ENCODE data around the gene GAS1. TPM values are rescaled to one million over a fixed set of nuclear protein-coding genes. Genes with fewer than 3 reads are reported as not detected.
A peak's percentile ranks its signal among the peaks of the same experiment; 100 is the strongest.

Gene GAS1
- polyA plus RNA-seq, 1 donor (not counting 4 experiments of a cell fraction or from before 2014, with no cell fraction given), result 0.75 TPM

DNA sequence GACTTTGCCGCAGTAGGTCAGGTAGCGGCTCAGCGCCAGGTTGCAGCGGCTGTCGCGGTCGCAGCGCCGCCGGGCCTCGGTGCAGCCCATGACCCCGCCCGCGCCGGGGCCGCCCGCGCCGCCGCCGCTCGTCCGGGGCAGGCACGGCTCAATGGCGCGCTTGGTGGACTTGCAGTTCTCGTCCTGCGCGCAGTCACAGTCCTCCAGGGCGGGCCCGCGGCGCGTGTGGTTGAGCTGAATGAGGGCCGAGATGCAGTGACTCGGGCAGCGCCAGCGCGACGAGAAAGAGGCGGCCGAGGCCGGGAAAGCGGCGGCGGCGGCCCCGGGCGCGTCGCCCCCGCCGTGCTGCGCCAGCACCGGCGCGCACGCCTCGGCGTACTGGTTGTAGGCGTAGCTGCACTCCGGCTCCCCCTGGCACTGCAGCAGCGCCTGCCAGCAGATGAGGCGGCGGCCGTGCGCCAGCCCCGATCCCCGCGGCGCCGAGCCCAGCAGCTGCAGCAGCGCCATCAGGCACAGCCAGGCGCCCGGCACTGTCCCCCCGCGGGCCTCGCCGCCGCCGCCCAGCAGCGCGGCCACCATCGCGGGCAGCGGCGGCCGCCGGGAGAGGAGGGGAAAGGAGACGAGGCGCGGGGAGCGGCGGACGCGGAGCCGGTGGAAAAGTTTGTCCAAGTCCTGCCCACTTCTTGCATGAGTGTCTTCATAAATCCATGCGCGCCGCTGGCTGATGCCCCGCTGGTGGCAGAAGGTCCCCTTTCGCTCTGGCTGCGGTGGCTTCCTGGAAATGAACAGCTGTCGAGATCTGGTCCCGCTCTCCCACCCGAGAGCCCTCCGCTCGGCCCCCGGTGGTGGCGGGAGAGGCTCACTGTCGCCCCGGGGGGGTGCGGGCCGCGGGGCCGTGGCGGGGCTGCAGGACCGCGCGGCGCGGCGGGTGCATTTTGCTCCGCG is 833 bp downstream of the GAS1 start:
- TF ChIP-seq EZH2 (IDR thresholded peaks at IDR 0.05; ENCODE audit: low read length), result no peak
- TF ChIP-seq, protein P1, sequence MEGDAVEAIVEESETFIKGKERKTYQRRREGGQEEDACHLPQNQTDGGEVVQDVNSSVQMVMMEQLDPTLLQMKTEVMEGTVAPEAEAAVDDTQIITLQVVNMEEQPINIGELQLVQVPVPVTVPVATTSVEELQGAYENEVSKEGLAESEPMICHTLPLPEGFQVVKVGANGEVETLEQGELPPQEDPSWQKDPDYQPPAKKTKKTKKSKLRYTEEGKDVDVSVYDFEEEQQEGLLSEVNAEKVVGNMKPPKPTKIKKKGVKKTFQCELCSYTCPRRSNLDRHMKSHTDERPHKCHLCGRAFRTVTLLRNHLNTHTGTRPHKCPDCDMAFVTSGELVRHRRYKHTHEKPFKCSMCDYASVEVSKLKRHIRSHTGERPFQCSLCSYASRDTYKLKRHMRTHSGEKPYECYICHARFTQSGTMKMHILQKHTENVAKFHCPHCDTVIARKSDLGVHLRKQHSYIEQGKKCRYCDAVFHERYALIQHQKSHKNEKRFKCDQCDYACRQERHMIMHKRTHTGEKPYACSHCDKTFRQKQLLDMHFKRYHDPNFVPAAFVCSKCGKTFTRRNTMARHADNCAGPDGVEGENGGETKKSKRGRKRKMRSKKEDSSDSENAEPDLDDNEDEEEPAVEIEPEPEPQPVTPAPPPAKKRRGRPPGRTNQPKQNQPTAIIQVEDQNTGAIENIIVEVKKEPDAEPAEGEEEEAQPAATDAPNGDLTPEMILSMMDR (optimal IDR thresholded peaks at IDR 0.05 in 1 of 3, IDR thresholded peaks at IDR 0.05 in 1 of 3, conservative IDR thresholded peaks at IDR 0.05 in 1 of 3; ENCODE audit: extremely low read depth in 1 of 3, insufficient read depth in 2 of 3, low read length in 3 of 3), result peak in 2 of 3 experiments; percentile 29 to 51
- no peak for FAIRE-seq
- H3K79me2 ChIP-seq (ENCODE audit: control insufficient read depth, insufficient read depth, low read length), result no peaks in the 10 kb centered on the region
- H3K27ac ChIP-seq (ENCODE audit: control insufficient read depth, insufficient read depth, low read length), result no peak overlapping the region
- H2AFZ ChIP-seq (ENCODE audit: control insufficient read depth, low read length), result peak overlapping the region; percentile 96
- H4K20me1 ChIP-seq (ENCODE audit: control insufficient read depth, extremely low read depth, insufficient read depth, low read length), result no peaks in the 10 kb centered on the region
- H3K36me3 ChIP-seq (ENCODE audit: control insufficient read depth in 2 of 2, extremely low read depth in 1 of 2, insufficient read depth in 2 of 2, low read length in 2 of 2), result no peaks in the 10 kb centered on the region
- peak overlapping the region; percentile 85 for H3K4me2 ChIP-seq (ENCODE audit: control insufficient read depth, extremely low read depth, insufficient read depth, low read depth, low read length)
- no peaks in the 10 kb centered on the region for H3K9me3 ChIP-seq (ENCODE audit: control insufficient read depth, low read depth, low read length)
- dilution Hi-C loops (cut with MboI; ENCODE audit: extremely low pct_ligation_motif_present, low sequenced_read_pairs), result no loop called here
- peak overlapping the region; percentile 55 to 80 (median 73) for H3K4me3 ChIP-seq (ENCODE audit: control insufficient read depth in 2 of 3, extremely low read depth in 1 of 3, insufficient read depth in 2 of 3, low read depth in 1 of 3, low read length in 3 of 3)
- H3K27me3 ChIP-seq (ENCODE audit: control insufficient read depth, extremely low read depth, insufficient read depth, low read length), result peaks cover 35% of the 10 kb centered on the region
- peak overlapping the region; percentile 59 for H3K9ac ChIP-seq (ENCODE audit: control insufficient read depth, extremely low read depth, insufficient read depth, low read length)
- H3K4me1 ChIP-seq (ENCODE audit: control insufficient read depth, extremely low read depth, insufficient read depth, low read length), result peaks cover 3% of the 10 kb centered on the region
- no peak for DNase-seq (ENCODE audit: low read depth, low spot score)
- no peaks in the 10 kb centered on the region for H3K9me1 ChIP-seq (ENCODE audit: control insufficient read depth, extremely low read depth, insufficient read depth, low read length)

DNA sequence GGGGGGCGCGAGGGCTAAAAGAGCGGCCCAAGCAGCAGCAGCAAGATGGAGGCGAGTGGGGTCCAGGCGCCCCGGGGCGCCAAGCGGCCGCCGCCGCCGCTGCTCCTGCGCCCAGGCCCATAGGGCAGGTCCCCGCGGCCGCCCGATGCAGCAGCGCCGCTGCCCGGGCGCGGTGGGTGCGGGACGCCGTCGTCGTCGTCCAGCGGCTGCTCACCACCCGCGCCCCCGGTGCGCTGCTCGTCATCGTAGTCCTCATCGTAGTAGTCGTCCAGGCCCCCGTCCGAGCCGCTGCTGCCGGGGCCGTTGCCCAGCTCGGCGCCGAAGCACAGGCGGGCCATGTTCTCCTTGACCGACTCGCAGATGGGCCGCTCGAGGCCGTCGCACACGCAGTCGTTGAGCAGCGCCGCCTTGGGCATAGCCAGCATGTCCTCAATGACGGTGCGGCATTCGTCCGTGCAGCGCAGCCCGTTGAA is 1.5 kb downstream of the GAS1 start:
- peaks cover 3% of the 10 kb centered on the region for H3K4me1 ChIP-seq (ENCODE audit: control insufficient read depth, extremely low read depth, insufficient read depth, low read length)
- peak overlapping the region; percentile 55 to 80 (median 73) for H3K4me3 ChIP-seq (ENCODE audit: control insufficient read depth in 2 of 3, extremely low read depth in 1 of 3, insufficient read depth in 2 of 3, low read depth in 1 of 3, low read length in 3 of 3)
- H3K9me1 ChIP-seq (ENCODE audit: control insufficient read depth, extremely low read depth, insufficient read depth, low read length), result no peaks in the 10 kb centered on the region
- no peaks in the 10 kb centered on the region for H3K36me3 ChIP-seq (ENCODE audit: control insufficient read depth in 2 of 2, extremely low read depth in 1 of 2, insufficient read depth in 2 of 2, low read length in 2 of 2)
- H3K27me3 ChIP-seq (ENCODE audit: control insufficient read depth, extremely low read depth, insufficient read depth, low read length), result peaks cover 35% of the 10 kb centered on the region
- H3K4me2 ChIP-seq (ENCODE audit: control insufficient read depth, extremely low read depth, insufficient read depth, low read depth, low read length), result peak overlapping the region; percentile 85
- DNase-seq (ENCODE audit: low read depth, low spot score) (no peak), FAIRE-seq (no peak)
- H3K9ac ChIP-seq (ENCODE audit: control insufficient read depth, extremely low read depth, insufficient read depth, low read length), result peak overlapping the region; percentile 59
- peak overlapping the region; percentile 96 for H2AFZ ChIP-seq (ENCODE audit: control insufficient read depth, low read length)
- H3K9me3 ChIP-seq (ENCODE audit: control insufficient read depth, low read depth, low read length), result no peaks in the 10 kb centered on the region
- dilution Hi-C loops (cut with MboI; ENCODE audit: extremely low pct_ligation_motif_present, low sequenced_read_pairs), result no loop called here
- no peaks in the 10 kb centered on the region for H4K20me1 ChIP-seq (ENCODE audit: control insufficient read depth, extremely low read depth, insufficient read depth, low read length)
- no peaks in the 10 kb centered on the region for H3K79me2 ChIP-seq (ENCODE audit: control insufficient read depth, insufficient read depth, low read length)
- H3K27ac ChIP-seq (ENCODE audit: control insufficient read depth, insufficient read depth, low read length), result no peak overlapping the region
- TF ChIP-seq EZH2 (IDR thresholded peaks at IDR 0.05; ENCODE audit: low read length), result no peak
- TF ChIP-seq, protein P1 (optimal IDR thresholded peaks at IDR 0.05 in 1 of 3, IDR thresholded peaks at IDR 0.05 in 1 of 3, conservative IDR thresholded peaks at IDR 0.05 in 1 of 3; ENCODE audit: extremely low read depth in 1 of 3, insufficient read depth in 2 of 3, low read length in 3 of 3), result peak in 2 of 3 experiments; percentile 40 to 66
